ENCODE data around the gene MPRIP.

The MPRIP gene

DNA sequence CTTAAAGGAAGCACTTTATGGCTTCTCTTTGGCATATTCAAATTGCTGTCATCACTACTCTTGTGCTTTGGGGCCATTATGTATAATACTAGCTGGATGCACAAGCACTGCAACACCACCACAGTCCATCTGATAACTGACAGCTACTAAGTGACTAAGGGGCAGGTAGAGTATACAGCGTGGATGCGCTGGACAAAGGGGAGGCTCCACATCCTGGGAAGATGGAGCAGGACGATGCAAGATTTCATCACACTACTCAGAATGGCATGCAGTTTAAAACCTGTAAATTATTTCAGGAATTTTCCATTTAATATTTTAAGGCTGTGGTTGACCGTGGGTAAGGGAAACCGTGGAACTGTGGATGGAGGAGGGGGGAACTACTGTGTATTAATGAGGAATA lies 25.0 kb downstream of the MPRIP start:
- DNase-seq = peak; percentile 85

DNA sequence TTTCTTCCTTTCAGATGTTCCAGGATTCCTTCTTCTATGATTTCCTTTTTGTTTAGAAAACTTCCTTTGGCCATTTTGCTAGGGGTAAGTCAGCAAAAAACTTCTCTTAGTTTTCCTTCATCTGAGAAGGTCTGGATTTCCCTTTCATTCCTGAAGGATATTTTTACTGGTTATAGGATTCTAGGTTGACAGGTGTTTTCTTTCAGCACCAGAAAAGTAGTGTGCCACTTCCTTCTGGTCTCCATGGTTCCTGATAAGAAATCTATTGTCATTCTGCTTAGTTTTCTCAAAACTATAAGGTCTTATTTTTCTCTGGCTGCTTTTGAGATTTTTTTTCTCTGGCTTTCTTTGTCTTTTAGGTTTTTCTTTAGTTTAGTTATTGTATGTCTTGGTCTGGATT lies 27.6 kb downstream of the MPRIP start:
- no peak for DNase-seq

DNA sequence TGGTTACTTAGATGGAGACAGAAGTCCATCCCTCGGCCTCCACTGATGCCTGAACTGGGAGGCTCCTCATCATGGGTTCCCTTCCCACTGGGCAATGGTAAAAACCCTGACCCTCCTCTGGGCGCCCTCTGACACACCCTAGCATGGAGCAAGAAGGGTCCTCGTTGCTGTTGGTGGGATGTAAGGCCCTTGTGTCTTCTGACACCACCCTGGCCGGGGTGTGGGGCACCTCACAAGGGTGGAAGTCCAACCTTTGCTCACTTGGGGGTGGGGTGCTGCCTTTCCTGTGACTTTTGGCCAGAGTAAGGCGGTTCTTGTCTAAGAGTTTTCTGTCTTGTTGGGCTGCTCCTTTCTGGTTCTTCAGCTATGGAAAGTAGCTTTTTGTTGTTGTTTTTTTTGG lies 28.7 kb downstream of the MPRIP start:
- DNase-seq = no peak

DNA sequence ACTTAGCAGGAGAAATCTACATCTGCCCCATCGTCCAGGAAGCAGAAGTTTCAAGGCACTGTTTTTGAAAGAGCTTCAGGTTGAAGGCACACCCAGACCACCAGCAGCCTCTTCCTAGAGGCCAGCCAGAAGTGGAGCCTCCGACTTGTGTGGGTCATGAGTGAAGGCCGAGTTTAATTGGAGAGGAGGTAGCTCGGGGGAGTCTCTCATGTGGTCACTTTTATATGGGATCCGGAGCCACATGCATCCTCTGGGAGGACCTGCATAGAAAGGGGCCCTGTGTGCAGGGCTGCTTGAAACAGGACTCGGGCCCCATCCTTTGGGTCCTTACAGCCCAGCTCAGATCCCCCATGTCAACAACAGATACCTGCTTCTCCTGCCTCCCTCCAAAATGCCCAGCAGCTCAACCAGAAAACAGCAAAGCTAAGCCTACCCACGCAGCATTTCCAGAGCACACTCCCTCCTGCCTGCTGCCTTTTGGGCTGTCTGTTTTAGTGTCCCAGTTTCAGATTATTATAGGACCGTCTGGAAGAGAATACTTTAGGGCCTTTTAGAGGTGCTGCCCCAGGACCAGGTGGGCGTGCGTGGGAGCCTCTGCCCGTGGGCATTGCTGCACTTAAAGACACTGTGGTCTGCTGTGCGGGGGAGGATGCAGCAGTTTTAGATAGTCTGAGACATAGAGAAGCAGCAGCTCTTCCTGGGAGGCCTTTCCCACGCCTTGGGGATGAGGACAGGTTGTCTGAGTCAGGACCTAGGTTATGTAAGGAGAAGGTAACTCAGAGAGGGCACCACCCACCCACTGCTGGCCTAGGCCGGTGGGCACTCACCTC lies 29.5 kb downstream of the MPRIP start:
- no peak for DNase-seq

DNA sequence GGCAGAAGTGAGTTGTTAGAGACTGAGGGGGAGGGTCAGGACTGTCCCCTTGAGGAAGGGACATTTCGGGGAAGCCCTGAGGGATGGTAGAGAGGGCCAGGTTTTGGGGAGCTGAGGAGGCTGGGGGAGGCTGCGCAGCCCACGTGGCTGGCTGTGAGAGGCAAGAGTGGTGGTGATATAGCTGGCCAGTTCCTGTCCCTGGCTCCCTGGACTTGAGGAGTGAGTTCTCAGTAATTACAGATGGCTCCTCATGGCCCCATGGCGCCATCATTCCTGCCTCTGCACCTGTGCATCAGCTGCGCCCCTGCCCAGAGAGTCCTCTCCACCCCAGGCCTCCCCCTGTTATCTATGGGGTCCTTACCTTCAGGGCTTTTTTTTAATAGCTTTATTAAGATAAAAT lies 30.3 kb downstream of the MPRIP start:
- no peak for DNase-seq

DNA sequence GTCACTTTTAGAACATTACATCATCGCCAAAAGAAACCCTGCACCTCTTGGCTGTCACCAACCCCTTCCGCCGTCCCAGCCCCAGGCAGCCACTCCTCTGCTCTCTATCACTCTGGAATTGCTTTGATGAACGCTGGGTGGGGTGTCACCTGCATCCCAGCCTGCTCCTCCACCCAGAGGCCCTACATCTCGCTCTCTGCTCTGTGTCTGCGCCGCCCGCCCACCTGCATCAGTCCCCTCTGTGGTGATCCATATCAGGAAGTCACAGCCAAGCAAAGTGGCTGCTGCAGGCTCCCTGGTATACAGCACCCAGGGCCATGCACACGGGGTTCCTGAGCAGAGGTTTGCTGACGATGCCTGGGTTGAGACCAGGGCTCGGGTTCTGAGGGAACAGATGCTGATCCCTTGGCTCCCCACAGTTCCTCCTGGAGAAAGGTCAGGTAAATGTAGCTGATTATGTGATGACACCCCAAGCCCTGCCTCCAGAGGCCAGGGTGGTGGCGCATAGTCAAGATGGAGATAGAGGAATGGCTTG lies 30.8 kb downstream of the MPRIP start:
- DNase-seq = no peak

DNA sequence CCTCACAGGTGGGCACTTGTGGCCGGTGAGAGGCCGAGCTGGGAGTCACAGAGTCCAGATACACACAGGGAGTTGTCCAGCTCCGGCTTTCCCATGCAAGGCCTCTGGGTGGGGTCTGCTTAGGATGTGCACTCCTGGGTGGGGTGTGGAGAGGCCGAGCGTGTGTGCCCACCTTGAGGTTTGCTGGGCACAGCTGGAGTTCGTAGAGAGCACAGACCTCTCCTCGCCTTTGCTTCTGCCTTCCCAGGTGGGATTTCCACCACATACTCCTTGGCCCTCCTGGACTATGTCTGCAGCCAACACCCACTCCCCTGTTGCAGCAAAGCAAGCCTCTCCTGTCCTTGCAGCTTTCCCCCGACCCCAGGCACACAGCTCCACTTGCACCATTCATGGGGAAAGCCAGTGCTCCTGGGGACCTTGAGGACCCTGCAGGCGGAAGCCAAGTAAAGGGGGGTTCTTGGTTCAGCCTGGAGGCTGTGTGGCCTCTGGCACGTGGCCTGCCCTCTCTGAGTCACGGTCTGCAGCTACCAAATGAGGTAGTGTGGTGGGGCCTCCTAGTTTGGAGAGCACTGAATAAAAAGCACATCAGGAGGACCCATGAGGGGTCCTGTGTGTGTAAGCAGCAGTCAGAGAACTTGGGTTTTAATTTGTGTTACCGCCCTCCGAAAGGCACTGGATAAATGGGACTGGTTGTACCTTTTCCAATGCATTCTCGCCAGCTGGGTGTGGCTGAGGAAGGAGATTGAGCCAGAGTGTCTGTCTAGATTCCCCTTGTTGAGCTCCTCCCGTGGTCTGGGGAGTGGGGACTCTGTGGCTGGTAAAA lies 31.5 kb downstream of the MPRIP start:
- DNase-seq = no peak

DNA sequence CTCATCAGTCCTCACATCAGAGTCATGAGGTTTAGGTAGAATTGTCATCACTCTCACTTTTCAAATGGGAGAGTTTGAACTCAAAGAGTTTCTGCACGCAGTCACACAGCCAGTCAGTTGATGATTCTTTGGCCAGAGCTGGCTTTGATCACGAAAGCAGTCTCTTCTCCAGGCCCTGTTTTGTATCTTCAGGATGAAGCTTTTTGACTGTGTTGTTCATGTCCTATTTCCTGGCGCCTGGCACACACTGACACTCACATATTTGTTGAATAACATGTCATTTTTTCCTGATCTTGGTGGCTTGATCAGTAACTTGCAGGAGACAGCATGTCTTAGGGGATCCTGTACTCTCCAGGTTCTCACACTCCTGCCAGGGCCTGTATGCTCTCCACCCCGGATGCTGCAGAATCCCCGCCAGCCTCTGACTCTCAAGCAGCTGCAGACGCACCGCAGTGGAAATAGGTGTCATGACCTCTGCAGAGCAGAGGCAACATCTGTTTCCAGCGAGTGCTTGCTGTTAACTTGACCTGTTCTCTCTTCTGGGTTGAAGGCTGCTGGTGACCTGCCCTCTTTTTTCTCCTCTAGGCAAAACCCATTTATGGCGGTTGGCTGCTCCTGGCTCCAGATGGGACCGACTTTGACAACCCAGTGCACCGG lies 33.0 kb downstream of the MPRIP start:
- no peak for DNase-seq

DNA sequence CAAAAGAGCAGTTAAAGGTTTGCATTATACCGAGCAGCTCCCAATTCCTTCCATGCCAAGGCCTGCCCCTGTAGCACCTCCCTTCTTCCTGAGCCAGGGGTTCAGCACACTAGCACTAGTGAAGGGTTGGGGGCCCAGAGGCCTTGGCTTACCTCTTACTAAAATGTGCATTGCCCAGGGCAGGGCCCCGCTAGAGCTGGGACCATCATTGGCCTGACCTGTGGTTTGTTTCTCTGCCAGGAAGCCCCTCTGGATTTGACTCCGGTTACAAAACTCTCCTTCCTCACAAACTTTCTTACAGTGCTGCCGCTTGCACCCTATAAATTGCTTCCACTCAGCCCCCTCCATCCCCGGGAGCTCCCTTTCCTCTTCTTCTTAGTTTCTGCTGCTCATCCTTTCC lies 33.8 kb downstream of the MPRIP start:
- DNase-seq = no peak

DNA sequence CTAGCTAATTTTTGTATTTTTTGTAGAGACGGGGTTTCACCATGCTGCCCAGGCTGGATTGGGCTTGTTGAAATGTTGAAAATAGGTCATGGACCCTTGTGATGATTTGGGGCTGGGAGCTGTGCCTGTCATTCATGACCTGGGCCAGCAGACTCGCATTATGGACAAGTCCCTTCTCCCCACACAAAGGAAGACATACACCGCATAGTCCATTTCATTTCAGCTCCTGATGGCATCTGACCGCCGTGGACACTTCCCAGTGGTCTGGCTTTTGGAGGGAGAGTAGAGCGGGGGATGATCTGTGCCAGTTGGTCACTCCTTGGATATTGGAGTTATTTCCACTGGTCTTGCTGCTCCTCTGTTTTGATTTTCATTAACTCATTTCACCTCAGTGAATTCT lies 34.8 kb downstream of the MPRIP start:
- no peak for DNase-seq

DNA sequence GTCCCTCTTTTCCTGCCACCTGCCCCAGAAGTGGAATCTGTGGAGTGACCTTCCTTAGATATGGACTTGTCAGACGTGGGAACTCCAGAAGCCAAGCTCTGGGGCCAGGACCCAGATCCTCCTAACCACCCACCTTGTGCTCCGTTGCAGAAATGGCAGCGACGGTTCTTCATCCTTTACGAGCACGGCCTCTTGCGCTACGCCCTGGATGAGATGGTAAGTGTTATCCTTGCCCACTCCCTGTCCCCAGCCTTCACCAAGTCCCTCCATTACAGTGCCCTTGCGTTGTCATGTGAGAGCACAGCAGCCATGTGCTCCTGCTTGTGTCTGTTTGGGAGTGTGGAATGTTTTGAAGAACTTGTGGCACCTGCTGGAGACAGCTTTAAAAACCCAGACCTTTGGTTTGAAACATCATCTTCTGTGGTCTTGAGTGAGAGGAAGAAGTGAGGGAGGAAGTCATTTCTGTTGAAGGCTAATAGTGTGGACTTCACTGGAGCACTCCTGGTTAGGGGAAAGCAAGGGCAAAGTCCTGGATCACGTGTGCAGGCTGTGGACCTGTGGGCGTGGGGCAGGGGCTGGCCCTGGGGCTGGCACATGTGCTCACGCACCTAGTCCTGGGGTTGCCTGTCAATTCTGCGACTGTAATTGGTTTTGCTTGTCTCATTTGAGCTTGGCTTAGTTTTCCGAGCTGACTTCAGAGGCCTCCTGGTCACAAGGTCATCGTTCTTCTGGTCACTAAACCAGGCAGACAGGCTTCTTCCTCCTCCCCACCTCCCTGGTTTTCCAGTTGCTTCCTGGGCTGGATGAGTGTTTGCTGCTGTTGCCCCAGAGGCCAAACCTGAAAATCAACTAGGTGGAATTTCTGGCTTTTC lies 35.8 kb downstream of the MPRIP start:
- DNase-seq = no peak

DNA sequence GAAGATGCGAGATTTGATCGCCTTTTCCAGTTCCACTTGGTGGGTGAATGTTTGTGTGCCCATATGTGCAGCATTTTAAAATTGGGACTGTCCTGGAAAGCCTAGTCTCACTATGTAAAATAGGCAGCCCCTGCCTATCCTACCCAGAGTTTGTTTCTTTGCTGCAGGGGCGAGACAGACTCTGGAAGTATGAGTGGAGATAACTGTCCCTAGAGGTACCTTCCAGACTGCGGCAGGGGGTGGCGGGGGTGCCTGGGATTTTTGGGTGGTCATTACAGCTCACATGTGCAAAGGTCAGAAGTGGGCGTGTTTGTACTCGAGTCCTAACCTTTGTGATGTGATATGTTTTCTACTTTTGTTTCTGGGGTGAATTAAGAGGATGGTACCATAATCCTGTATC lies 36.6 kb downstream of the MPRIP start:
- no peak for DNase-seq

DNA sequence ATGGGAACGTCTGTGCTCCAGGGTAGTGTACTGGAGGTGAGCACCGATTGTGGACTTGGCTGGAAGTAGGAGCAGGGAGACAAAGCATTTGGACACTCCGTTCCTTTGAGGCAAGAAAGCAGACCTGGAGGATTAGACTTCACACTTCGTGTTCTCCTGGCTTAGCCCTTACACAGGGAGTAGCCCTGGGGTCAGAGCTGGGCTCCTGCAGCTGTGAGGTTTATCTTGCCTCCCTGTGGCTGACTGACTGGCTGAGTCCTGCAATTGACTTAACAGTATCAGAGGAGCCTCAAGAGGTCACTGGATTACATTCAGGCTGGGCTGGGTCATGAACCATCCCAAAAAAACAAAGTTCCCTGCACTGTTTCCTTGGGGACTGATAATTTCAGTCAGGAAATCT lies 37.1 kb downstream of the MPRIP start:
- no peak for DNase-seq

DNA sequence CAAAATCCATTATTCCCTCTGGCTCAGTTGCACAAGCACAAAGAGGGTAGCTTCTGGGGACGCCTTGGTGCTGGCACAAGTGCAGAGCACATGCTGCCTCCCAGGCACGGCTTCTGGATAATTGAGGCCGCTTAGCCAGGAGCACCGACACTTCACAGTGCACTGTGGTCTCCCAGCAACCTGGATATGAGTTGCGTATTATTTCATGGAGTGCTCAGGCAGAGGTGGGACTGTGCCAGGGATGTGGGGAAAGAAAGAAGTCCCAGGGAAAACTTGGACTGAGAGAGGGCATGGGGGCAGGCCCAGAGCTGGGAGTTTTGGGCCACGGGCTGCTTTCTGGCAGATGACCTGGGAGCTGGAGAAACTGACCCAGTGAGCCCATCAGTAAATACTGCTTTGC lies 37.5 kb downstream of the MPRIP start:
- DNase-seq = no peak

DNA sequence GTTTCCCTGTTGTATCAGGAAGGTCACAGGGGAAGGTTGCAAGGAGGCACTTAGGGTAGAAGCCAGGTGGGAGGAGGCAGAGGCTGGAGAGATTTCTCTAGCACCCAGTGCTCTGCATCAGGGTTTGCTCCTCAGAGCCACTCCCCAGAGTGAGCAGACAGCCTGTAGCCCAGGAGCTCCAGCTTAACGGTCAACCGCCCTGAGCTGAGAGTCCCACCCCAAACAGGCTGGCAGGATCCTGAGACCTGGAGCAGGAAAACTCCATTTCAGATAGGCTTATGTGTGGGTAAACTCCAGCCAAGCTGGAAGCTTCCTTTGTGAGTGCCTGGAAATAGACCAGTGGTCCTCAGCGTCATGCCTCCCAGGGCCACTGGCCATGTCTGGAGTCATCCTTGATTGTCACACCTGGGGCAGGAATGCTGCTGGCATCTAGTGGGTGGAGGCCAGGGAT lies 37.9 kb downstream of the MPRIP start:
- DNase-seq = no peak

DNA sequence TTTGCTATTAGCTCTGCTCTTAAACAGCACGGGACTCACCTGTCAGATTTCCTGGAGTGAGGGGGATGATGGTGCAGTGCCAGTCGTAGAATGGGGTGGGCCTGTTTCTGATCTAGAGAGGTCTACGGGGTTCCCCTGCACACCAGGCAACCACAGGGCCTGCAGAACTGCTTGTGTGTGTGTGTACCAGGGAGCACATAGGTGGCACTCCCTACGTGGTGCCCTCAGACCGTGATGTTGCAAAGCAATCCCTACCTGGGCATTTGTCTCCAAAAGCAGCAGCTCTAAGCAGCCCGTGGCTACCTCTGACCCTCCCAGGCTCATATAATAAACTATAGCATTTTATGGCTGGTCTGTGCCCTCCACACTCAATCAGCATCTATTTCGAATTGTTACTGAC lies 38.5 kb downstream of the MPRIP start:
- DNase-seq = no peak

DNA sequence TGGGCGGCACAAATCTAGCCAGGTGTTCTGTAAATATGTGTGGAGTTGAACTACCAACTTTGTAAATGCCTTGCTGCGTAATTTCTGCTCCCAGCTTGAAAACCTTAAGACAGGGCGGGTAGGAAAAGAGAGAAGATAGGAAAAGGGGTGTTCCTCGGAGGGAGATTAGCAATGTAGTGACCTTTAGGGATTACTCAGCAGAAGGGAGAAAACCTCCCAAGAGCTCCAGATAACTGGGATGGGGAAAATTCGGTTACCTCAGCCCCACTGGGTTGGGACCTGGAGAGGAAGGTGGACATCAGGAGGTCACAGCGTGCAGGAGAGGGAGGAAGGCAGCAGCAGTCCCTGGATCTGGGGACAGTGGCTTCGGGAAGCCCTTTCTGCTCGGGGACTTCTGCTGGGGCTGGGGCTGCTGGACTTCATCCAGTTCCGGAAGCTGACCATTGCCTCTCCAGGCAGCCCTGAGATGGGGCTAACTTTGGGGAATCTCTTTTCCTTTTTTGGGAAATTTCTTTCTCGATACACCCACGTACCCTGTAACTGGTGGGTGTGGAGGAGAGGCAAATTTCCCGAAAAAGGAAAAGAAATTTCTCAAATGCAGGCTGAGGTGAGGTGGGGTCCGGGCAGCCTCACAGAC lies 39.2 kb downstream of the MPRIP start:
- no peak for DNase-seq

DNA sequence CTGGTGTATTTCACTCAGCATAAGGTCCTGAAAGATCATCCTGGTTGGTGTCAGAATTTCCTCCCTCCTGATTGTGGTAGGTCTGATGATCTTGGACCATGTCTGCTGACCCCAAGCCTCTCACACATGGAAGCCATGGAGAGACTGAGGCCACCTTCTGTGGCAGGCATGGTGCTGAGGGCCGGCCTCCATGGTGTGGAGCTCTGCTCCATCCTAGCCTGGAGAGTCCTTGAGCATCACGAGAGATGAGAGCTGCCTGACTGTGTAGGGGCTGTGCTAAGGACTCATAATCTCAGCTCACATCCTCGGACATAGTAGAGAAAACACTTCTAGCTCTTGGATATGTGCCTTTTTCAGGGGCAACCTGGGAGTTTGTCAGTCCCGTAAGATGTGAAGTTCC lies 40.6 kb downstream of the MPRIP start:
- no peak for DNase-seq

DNA sequence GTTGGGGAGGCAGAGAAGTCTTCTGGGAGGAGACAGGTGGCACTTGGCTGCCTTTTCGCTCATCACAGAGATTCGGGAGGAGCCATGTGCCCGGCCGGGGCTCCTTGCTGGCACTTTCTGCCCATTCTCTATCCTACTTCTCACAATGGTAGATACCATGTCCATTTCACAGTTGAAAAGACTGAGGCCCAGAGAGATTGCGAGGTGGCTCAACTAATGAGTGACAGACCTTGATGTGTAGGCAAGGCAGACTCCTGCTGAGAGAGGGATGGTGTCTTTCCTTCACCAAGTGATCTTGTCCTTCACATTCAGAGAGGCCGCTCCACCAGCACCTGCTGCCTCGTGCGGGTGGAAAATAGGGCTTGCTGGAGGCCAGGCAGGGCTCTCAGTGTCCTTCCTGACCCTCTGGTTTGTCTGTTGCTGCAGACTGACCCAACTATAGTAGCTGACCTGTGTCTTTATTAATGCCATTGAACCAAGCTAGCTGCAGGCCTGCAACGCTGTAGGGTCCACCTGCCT lies 42.1 kb downstream of the MPRIP start:
- DNase-seq = no peak

DNA sequence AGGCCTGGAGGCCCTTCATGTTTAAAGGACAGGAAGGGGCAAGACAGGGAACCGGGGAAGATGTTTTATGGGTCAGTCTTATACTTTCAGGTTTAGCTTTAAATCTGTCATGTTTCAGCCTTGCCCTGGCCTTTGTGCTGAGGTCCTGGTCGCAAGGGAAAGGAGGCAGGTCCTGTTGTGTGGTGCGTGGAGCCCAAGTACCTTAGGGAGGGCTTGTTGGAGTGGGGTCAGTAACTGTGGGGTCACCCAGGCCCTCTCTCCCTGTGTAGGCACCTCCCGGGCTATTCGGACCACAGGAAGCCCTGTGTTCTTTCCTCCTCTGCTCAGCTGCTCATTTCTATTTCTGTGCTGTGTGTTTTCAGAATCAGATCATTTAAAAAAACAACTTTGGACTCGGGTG lies 42.7 kb downstream of the MPRIP start:
- DNase-seq = no peak

DNA sequence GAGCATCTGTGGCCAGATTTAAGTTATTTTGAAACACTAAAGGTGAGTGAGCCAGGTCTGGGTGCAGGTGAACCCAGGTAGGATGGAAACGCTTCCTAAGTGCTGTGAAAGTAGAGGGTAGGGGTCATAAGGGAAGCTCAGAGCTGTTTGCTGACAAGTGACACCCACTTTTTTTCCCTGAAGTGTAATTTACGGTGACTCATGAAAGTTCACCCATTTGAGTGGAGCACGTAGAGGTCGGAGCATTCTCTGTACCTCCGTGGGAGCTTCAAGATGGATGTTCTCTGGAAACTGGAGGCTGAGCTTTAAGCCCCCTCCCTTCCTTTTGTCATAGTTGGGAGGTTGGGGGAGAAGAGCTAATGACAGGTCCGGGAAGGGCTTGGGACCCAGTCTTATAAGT lies 44.3 kb downstream of the MPRIP start:
- DNase-seq = no peak

All from fibroblast of skin of back (primary cell).